Mesendoderm (in vitro differentiated cells): Measurements from ENCODE around the gene CCL3.
"Not testable (repeated sequence)": the region's sequence is repeated elsewhere in the genome, so short reads cannot be mapped to it uniquely, and the experiment has no call there.

Experiments used
- DNase-seq: peaks from one replicate; pipeline ENCODE4 v3.0.0; 2013
- H2AK5ac ChIP-seq: 2 replicates; pipeline ENCODE4 v1.6.1; 2013; ENCODE audit warnings: low read length, inconsistent platforms
- H2BK120ac ChIP-seq: 2 replicates; pipeline ENCODE4 v1.6.1; 2013; ENCODE audit warnings: low read depth, mild to moderate bottlenecking, low read length, moderate library complexity, mixed read lengths
- H2BK15ac ChIP-seq: replicated peaks from 2 replicates; pipeline ENCODE4 v1.6.1; 2013; ENCODE audit warnings: low read depth, mild to moderate bottlenecking, moderate library complexity
- H2BK5ac ChIP-seq: 2 replicates; pipeline ENCODE4 v1.6.1; 2013; ENCODE audit warnings: low read length, inconsistent platforms
- H3K18ac ChIP-seq: 2 replicates; pipeline ENCODE4 v1.6.1; 2013; ENCODE audit warnings: mild to moderate bottlenecking, low read length, mixed read lengths
- H3K23ac ChIP-seq: one replicate; pipeline ENCODE4 v1.6.1; 2013; ENCODE audit warnings: low read length
- H3K27ac ChIP-seq: 2 replicates; pipeline ENCODE4 v1.5.1; 2013; ENCODE audit warnings: low read depth, mild to moderate bottlenecking, inconsistent platforms, low read length, moderate library complexity
- H3K27me3 ChIP-seq: 2 replicates; pipeline ENCODE4 v1.6.1; 2013; ENCODE audit warnings: low read length, control low read depth, mild to moderate bottlenecking, inconsistent platforms; ENCODE audit not compliant: insufficient read depth, poor library complexity
- H3K36me3 ChIP-seq: 2 replicates; pipeline ENCODE4 v1.6.1; 2013; ENCODE audit warnings: low read length, inconsistent platforms; ENCODE audit not compliant: control insufficient read depth, insufficient read depth
- H3K4ac ChIP-seq: one replicate; pipeline ENCODE4 v1.6.1; 2013; ENCODE audit warnings: low read depth, mild to moderate bottlenecking, low read length, moderate library complexity
- H3K4me1 ChIP-seq: 2 replicates; pipeline ENCODE4 v1.6.1; 2013; ENCODE audit warnings: low read depth, low read length, inconsistent platforms; ENCODE audit not compliant: control insufficient read depth
- H3K4me2 ChIP-seq: 2 replicates; pipeline ENCODE4 v1.6.1; 2013; ENCODE audit warnings: low read length
- H3K4me3 ChIP-seq: 2 replicates; pipeline ENCODE4 v1.5.1; 2013; ENCODE audit warnings: mild to moderate bottlenecking, low read length
- H3K56ac ChIP-seq: one replicate; pipeline ENCODE4 v1.6.1; 2013; ENCODE audit warnings: low read length
- H3K79me1 ChIP-seq: 2 replicates; pipeline ENCODE4 v1.6.1; 2013; ENCODE audit warnings: low read length, inconsistent platforms
- H3K79me2 ChIP-seq: 2 replicates; pipeline ENCODE4 v1.6.1; 2013; ENCODE audit warnings: mild to moderate bottlenecking, low read length; ENCODE audit not compliant: control insufficient read depth, insufficient read depth
- H3K9ac ChIP-seq: 2 replicates; pipeline ENCODE4 v1.6.1; 2013; ENCODE audit warnings: low read length, inconsistent platforms
- H4K5ac ChIP-seq: one replicate; pipeline ENCODE4 v1.6.1; 2013; ENCODE audit warnings: low read length
- H4K8ac ChIP-seq: one replicate; pipeline ENCODE4 v1.6.1; 2013; ENCODE audit warnings: low read depth, mild to moderate bottlenecking, control low read depth, low read length, moderate library complexity
- WGBS: extraction: QIAGEN DNeasy Blood & Tissue Kit; methylation state at CpG from one replicate; pipeline ENCODE4 v1.1.7; 2013; ENCODE audit warnings: low lambda C conversion rate, missing lambda C conversion rate; ENCODE audit not compliant: insufficient coverage; ENCODE audit errors: extremely low coverage; 5-methylcytosine and 5-hydroxymethylcytosine counted together

Gene CCL3

GRCh38 chr17:36113131-36113530 is 23.2 kb upstream of the CCL3 start:
- not testable (repeated sequence) for H3K9ac ChIP-seq, H3K18ac ChIP-seq, H4K5ac ChIP-seq, H2AK5ac ChIP-seq, H3K27me3 ChIP-seq, H3K27ac ChIP-seq, H2BK120ac ChIP-seq, H3K56ac ChIP-seq, H3K23ac ChIP-seq, H3K4me1 ChIP-seq, H2BK15ac ChIP-seq, H3K79me1 ChIP-seq, H3K36me3 ChIP-seq, H3K4me2 ChIP-seq, H3K4me3 ChIP-seq, DNase-seq, H4K8ac ChIP-seq, H2BK5ac ChIP-seq, H3K79me2 ChIP-seq, H3K4ac ChIP-seq
- no CpG with 5 or more reads among the region's 1 CpG for WGBS

- H2BK120ac ChIP-seq, result no peak overlapping the region
- H3K36me3 ChIP-seq, result no peaks in the 10 kb centered on the region
- H3K18ac ChIP-seq, result no peak overlapping the region
- no peak overlapping the region for H3K4me3 ChIP-seq
- no peak overlapping the region for H3K9ac ChIP-seq
- H3K56ac ChIP-seq, result no peak overlapping the region
- no peak overlapping the region for H3K4ac ChIP-seq
- no peak overlapping the region for H2BK5ac ChIP-seq
- H2BK15ac ChIP-seq, result no peak overlapping the region
- H3K79me2 ChIP-seq, result no peaks in the 10 kb centered on the region
- DNase-seq, result no peak
- H3K79me1 ChIP-seq, result no peaks in the 10 kb centered on the region
- H4K5ac ChIP-seq, result no peak overlapping the region
- H3K27me3 ChIP-seq, result no peaks in the 10 kb centered on the region
- H2AK5ac ChIP-seq, result no peak overlapping the region
- no peaks in the 10 kb centered on the region for H3K4me1 ChIP-seq
- H3K27ac ChIP-seq, result no peak overlapping the region
- H3K23ac ChIP-seq, result no peak overlapping the region
- no peak overlapping the region for H3K4me2 ChIP-seq
- no peak overlapping the region for H4K8ac ChIP-seq
Measured at GRCh38 chr17:36112572-36112971, 22.6 kb upstream of the CCL3 start.

GRCh38 chr17:36111068-36111490 is 21.1 kb upstream of the CCL3 start:
- H3K4me1 ChIP-seq, result no peaks in the 10 kb centered on the region
- WGBS, result no CpG with 5 or more reads among the region's 4 CpGs
- no peak overlapping the region for H2BK120ac ChIP-seq

DNA sequence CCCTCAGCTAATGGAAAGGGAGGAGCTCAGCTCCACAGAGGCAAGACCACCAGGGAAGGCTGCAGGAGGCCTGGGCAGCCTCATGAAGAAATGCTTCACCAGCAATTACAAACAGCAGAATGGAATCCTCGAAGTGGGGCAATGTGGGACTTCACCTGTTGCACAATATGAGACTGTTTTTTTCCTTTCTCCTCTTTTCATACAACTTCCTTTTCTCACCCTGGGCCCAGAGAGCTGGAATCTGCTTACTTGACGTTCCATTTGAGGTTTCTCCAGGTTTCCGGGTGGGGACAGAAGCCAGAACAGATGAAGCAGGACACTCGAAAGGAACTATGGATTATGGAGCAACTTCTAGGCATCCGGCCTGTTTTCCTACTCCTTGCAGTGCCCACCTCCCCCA is 18.3 kb upstream of the CCL3 start:
- H2AK5ac ChIP-seq, DNase-seq: not testable (repeated sequence)
- no CpG with 5 or more reads among the region's 5 CpGs for WGBS

More at GRCh38 chr17:36111068-36111490, 21.1 kb upstream of the CCL3 start:
- Histone ChIP-seq H3K4me3 (no peak overlapping the region), H3K79me1 (no peaks in the 10 kb centered on the region), H3K9ac (no peak overlapping the region), H3K56ac (no peak overlapping the region), H4K5ac (no peak overlapping the region), H3K4me2 (no peak overlapping the region), H3K27me3 (no peaks in the 10 kb centered on the region), H2AK5ac (no peak overlapping the region), H3K23ac (no peak overlapping the region), H4K8ac (no peak overlapping the region), H2BK15ac (no peak overlapping the region), H3K36me3 (no peaks in the 10 kb centered on the region), H3K79me2 (no peaks in the 10 kb centered on the region), H2BK5ac (no peak overlapping the region), H3K4ac (no peak overlapping the region), H3K27ac (no peak overlapping the region), H3K18ac (no peak overlapping the region)
- DNase-seq, result no peak

GRCh38 chr17:36107660-36108059 is 17.7 kb upstream of the CCL3 start:
- Histone ChIP-seq H3K4ac (no peak overlapping the region), H3K27ac (no peak overlapping the region), H3K9ac (no peak overlapping the region), H3K23ac (no peak overlapping the region), H3K18ac (no peak overlapping the region), H3K56ac (no peak overlapping the region), H3K4me2 (no peak overlapping the region), H3K27me3 (no peaks in the 10 kb centered on the region), H4K8ac (no peak overlapping the region), H3K79me2 (no peaks in the 10 kb centered on the region), H2BK120ac (no peak overlapping the region), H4K5ac (no peak overlapping the region), H2BK5ac (no peak overlapping the region), H3K79me1 (no peaks in the 10 kb centered on the region), H3K4me3 (no peak overlapping the region), H2BK15ac (no peak overlapping the region), H2AK5ac (no peak overlapping the region), H3K36me3 (no peaks in the 10 kb centered on the region), H3K4me1 (no peaks in the 10 kb centered on the region)
- DNase-seq, result no peak
- no CpG with 5 or more reads among the region's 3 CpGs for WGBS

More for the DNA sequence above, 18.3 kb upstream of the CCL3 start:
- H3K4ac ChIP-seq, H3K18ac ChIP-seq, H4K5ac ChIP-seq, H3K4me3 ChIP-seq, H3K27me3 ChIP-seq, H3K4me1 ChIP-seq, H3K23ac ChIP-seq, H3K9ac ChIP-seq, H2BK120ac ChIP-seq, H4K8ac ChIP-seq, H3K4me2 ChIP-seq, H3K79me2 ChIP-seq, H2BK5ac ChIP-seq, H2BK15ac ChIP-seq, H3K56ac ChIP-seq, H3K79me1 ChIP-seq, H3K27ac ChIP-seq, H3K36me3 ChIP-seq: not testable (repeated sequence)

- Histone ChIP-seq H3K9ac (no peak overlapping the region), H2BK5ac (no peak overlapping the region), H3K4me3 (no peak overlapping the region), H3K56ac (no peak overlapping the region), H3K4ac (no peak overlapping the region), H3K36me3 (no peaks in the 10 kb centered on the region), H4K5ac (no peak overlapping the region), H3K79me1 (no peaks in the 10 kb centered on the region), H4K8ac (no peak overlapping the region), H3K79me2 (no peaks in the 10 kb centered on the region), H3K4me1 (no peaks in the 10 kb centered on the region), H3K18ac (no peak overlapping the region), H3K4me2 (no peak overlapping the region), H2AK5ac (no peak overlapping the region), H3K27ac (no peak overlapping the region), H2BK120ac (no peak overlapping the region), H3K27me3 (no peaks in the 10 kb centered on the region), H2BK15ac (no peak overlapping the region), H3K23ac (no peak overlapping the region)
- WGBS, result no CpG with 5 or more reads among the region's 6 CpGs
- no peak for DNase-seq
Measured at GRCh38 chr17:36106493-36106835, 16.5 kb upstream of the CCL3 start.
